Ishikawa (cell line): ENCODE measurements around the gene MYZAP.

ENCODE experiments used
- CEBPB ChIP-seq: IDR thresholded peaks from 2 replicates; pipeline ENCODE4 v1.6.1; 2012
- CREB1 ChIP-seq: IDR thresholded peaks from 2 replicates; pipeline ENCODE4 v1.6.1; 2012; ENCODE audit warnings: low read depth
- EP300 ChIP-seq: IDR thresholded peaks from 2 replicates; pipeline ENCODE4 v1.6.1; 2012; ENCODE audit warnings: borderline replicate concordance
- FOXM1 ChIP-seq: IDR thresholded peaks from 2 replicates; pipeline ENCODE4 v1.6.1; 2012; ENCODE audit warnings: low read depth, borderline replicate concordance
- RAD21 ChIP-seq: IDR thresholded peaks from 2 replicates; pipeline ENCODE4 v1.6.1; 2012; ENCODE audit warnings: low read depth
- REST ChIP-seq: IDR thresholded peaks from 2 replicates; pipeline ENCODE4 v1.6.1; 2012; ENCODE audit warnings: low read depth, mild to moderate bottlenecking
- TCF12 ChIP-seq: IDR thresholded peaks from 2 replicates; pipeline ENCODE4 v1.6.1; 2012; ENCODE audit warnings: low read depth

GRCh38 chr15:57566834-57567233 is 24.9 kb upstream of the MYZAP start:
- TF ChIP-seq TCF12 (no peak), EP300 (no peak), CREB1 (no peak), CEBPB (no peak), REST (no peak), RAD21 (no peak), FOXM1 (no peak)
